SK-N-SH (cell line): Measurements from ENCODE around the gene FAM204A. TPM values are rescaled to one million over a fixed set of nuclear protein-coding genes. Genes with fewer than 3 reads are reported as not detected.

ENCODE experiments used
- CTCF ChIA-PET: fragments of 300-600, 350-600 bp; formaldehyde crosslinking; extraction: SDS; loops from one replicate; lab custom pipeline; 2021; lab: Yijun Ruan, JAX
- POLR2A ChIA-PET: fragments of 350-600 bp; sonication (Branson Sonifier 250); formaldehyde crosslinking; extraction: SDS; loops from one replicate; lab custom pipeline; 2020; ENCODE audit warnings: antibody characterized with exemption, inconsistent platforms; lab: Yijun Ruan, JAX
- DNase-seq: peaks from one replicate; pipeline ENCODE4 v3.0.0; 2012
- H2AFZ ChIP-seq: fragments of 200-600 bp; sonication (generic); 2 replicates; pipeline ENCODE4 v1.8.1; 2016; ENCODE audit warnings: antibody characterized with exemption, mild to moderate bottlenecking, low read depth
- H3F3A ChIP-seq: fragments of 200-600 bp; sonication (generic); replicated peaks from 2 replicates; pipeline ENCODE3; 2016; ENCODE audit warnings: antibody characterized with exemption, mild to moderate bottlenecking; ENCODE audit not compliant: insufficient read depth
- H3K27ac ChIP-seq, 2 experiments: fragments of 200-500 bp in 1 of 2; fragments of 200-600 bp in 1 of 2; sonication (Bioruptor generic) in 1 of 2; sonication (generic), shearing (Covaris generic) in 1 of 2; 2 replicates each; pipeline versions ENCODE4 v1.5.1 to v1.6.1; 2014 to 2016; ENCODE audit warnings: low read depth in 2 of 2, inconsistent platforms in 1 of 2, low read length in 1 of 2, mild to moderate bottlenecking in 1 of 2, mixed read lengths in 1 of 2
- H3K27me3 ChIP-seq: fragments of 200-600 bp; sonication (generic), shearing (Covaris generic); 2 replicates; pipeline ENCODE4 v1.6.1; 2016; ENCODE audit warnings: mixed run types; ENCODE audit not compliant: insufficient read depth
- H3K36me3 ChIP-seq, 2 experiments: fragments of 200-500 bp in 1 of 2; fragments of 200-600 bp in 1 of 2; sonication (Bioruptor generic) in 1 of 2; sonication (generic) in 1 of 2; replicated peaks in 1 of 2; 2 replicates each; pipeline versions ENCODE3 to v1.5.1; 2014 to 2016; ENCODE audit warnings: low read length in 1 of 2, mild to moderate bottlenecking in 1 of 2; ENCODE audit not compliant: insufficient read depth in 2 of 2, control insufficient read depth in 1 of 2
- H3K4me1 ChIP-seq, 2 experiments: fragments of 200-500 bp in 1 of 2; fragments of 200-600 bp in 1 of 2; sonication (Bioruptor generic) in 1 of 2; sonication (generic), shearing (Covaris generic) in 1 of 2; 2 replicates each; pipeline versions ENCODE4 v1.5.1 to v1.6.1; 2014 to 2016; ENCODE audit warnings: low read depth in 1 of 2, low read length in 1 of 2, mixed run types in 1 of 2; ENCODE audit not compliant: insufficient read depth in 2 of 2, control insufficient read depth in 1 of 2
- H3K4me2 ChIP-seq: fragments of 200-600 bp; sonication (generic), shearing (Covaris generic); 2 replicates; pipeline ENCODE4 v1.6.1; 2017; ENCODE audit warnings: mixed run types
- H3K4me3 ChIP-seq, 2 experiments: fragments of 200-500 bp in 1 of 2; fragments of 200-600 bp in 1 of 2; sonication (Bioruptor generic) in 1 of 2; sonication (generic), shearing (Covaris generic) in 1 of 2; 2 replicates each; pipeline versions ENCODE4 v1.5.1 to v1.8.1; 2014 to 2016; ENCODE audit warnings: low read depth in 2 of 2, inconsistent platforms in 1 of 2, low read length in 1 of 2, mild to moderate bottlenecking in 1 of 2, mixed read lengths in 1 of 2, moderate library complexity in 1 of 2
- H3K79me2 ChIP-seq: fragments of 200-600 bp; sonication (generic); 2 replicates; pipeline ENCODE4 v1.8.1; 2017; ENCODE audit warnings: mild to moderate bottlenecking; ENCODE audit not compliant: insufficient read depth
- H3K9ac ChIP-seq: fragments of 200-600 bp; sonication (generic); 2 replicates; pipeline ENCODE4 v1.6.1; 2017; ENCODE audit warnings: mixed run types
- H3K9me2 ChIP-seq: fragments of 200-600 bp; sonication (generic); 2 replicates; pipeline ENCODE4 v1.6.1; 2017; ENCODE audit warnings: mixed run types
- H3K9me3 ChIP-seq: fragments of 200-600 bp; sonication (generic); 2 replicates; pipeline ENCODE4 v1.6.1; 2017; ENCODE audit warnings: mixed run types, mild to moderate bottlenecking, moderate library complexity
- H4K20me1 ChIP-seq: fragments of 200-600 bp; sonication (generic); 2 replicates; pipeline ENCODE4 v1.6.1; 2017; ENCODE audit warnings: mild to moderate bottlenecking, mixed run types; ENCODE audit not compliant: insufficient read depth
- ELF1 ChIP-seq: IDR thresholded peaks from 2 replicates; pipeline ENCODE4 v1.4.0; 2012
- EP300 ChIP-seq, 2 experiments: IDR thresholded peaks; 2 replicates each; pipeline versions ENCODE4 v1.4.0 to v1.6.1; 2012; ENCODE audit warnings: borderline replicate concordance in 1 of 2, low read depth in 1 of 2, low read length in 1 of 2
- FOSL2 ChIP-seq: IDR thresholded peaks from 2 replicates; pipeline ENCODE4 v1.4.0; 2012; ENCODE audit warnings: low read depth, mild to moderate bottlenecking, moderate library complexity, borderline replicate concordance
- FOXJ3 ChIP-seq: sonication (generic); formaldehyde crosslinking; IDR thresholded peaks from 2 replicates; pipeline ENCODE4 v1.5.1; 2020; ENCODE audit warnings: mild to moderate bottlenecking, missing genetic modification reagents
- FOXM1 ChIP-seq: IDR thresholded peaks from 2 replicates; pipeline ENCODE4 v1.4.0; 2012; ENCODE audit warnings: low read depth, mild to moderate bottlenecking
- GATA2 ChIP-seq: sonication (generic); formaldehyde crosslinking; IDR thresholded peaks from 2 replicates; pipeline ENCODE4 v1.5.0; 2020; ENCODE audit warnings: mild to moderate bottlenecking, missing genetic modification reagents
- IRF3 ChIP-seq: fragments of 150-350 bp; IDR thresholded peaks from 2 replicates; pipeline ENCODE4 v1.6.1; 2016; ENCODE audit warnings: mild to moderate bottlenecking, low read depth, low read length
- JUND ChIP-seq: IDR thresholded peaks from 2 replicates; pipeline ENCODE4 v1.4.0; 2012
- MAX ChIP-seq: IDR thresholded peaks from 2 replicates; pipeline ENCODE4 v1.4.0; 2012; ENCODE audit warnings: low read depth
- MXI1 ChIP-seq: IDR thresholded peaks from 2 replicates; pipeline ENCODE4 v1.6.1; 2012; ENCODE audit warnings: mild to moderate bottlenecking, low read depth, low read length, improper control_type of control experiment
- NFIC ChIP-seq: IDR thresholded peaks from 2 replicates; pipeline ENCODE4 v1.4.0; 2012; ENCODE audit warnings: borderline replicate concordance
- PBX3 ChIP-seq: IDR thresholded peaks from 2 replicates; pipeline ENCODE4; 2012
- POLR2AphosphoS5 ChIP-seq: IDR thresholded peaks from 2 replicates; pipeline ENCODE4 v1.6.1; 2012; ENCODE audit warnings: low read depth, low read length
- RAD21 ChIP-seq: IDR thresholded peaks from 2 replicates; pipeline ENCODE4 v1.6.1; 2012; ENCODE audit warnings: mild to moderate bottlenecking, low read length
- RCOR1 ChIP-seq: fragments of 150-350 bp; IDR thresholded peaks from 2 replicates; pipeline ENCODE4 v1.6.1; 2017; ENCODE audit warnings: antibody characterized with exemption, low read length
- REST ChIP-seq: IDR thresholded peaks from 2 replicates; pipeline ENCODE4 v1.6.1; 2012; ENCODE audit warnings: mild to moderate bottlenecking, low read depth, low read length, moderate library complexity
- RFX5 ChIP-seq: IDR thresholded peaks from 2 replicates; pipeline ENCODE4 v1.6.1; 2012; ENCODE audit warnings: mild to moderate bottlenecking, improper control_type of control experiment, low read length
- SMC3 ChIP-seq: IDR thresholded peaks from 2 replicates; pipeline ENCODE4 v1.6.1; 2012; ENCODE audit warnings: low read depth, low read length, improper control_type of control experiment
- TEAD4 ChIP-seq: IDR thresholded peaks from 2 replicates; pipeline ENCODE4 v1.4.0; 2012; ENCODE audit warnings: mild to moderate bottlenecking, borderline replicate concordance; ENCODE audit not compliant: insufficient read depth
- USF2 ChIP-seq: fragments of 150-350 bp; IDR thresholded peaks from 2 replicates; pipeline ENCODE4 v1.6.1; 2017; ENCODE audit warnings: antibody characterized with exemption, low read length, low read depth, borderline replicate concordance
- YY1 ChIP-seq: IDR thresholded peaks from 2 replicates; pipeline ENCODE4 v1.4.0; 2012; ENCODE audit warnings: low read depth, mild to moderate bottlenecking
- WGBS: methylation state at CpG from one replicate; pipeline ENCODE4 v1.1.6; 2017; ENCODE audit warnings: low lambda C conversion rate; 5-methylcytosine and 5-hydroxymethylcytosine counted together
- polyA plus RNA-seq, 3 experiments: library from polyadenylated mRNA; depleted of rRNA; stranded (reverse); fragments of >200 nt; gene quantifications; 2 replicates each; pipeline ENCODE4 v1.2.3, GENCODE V29; 2012
- TF ChIP-seq, protein P1 (sequence below): fragments of 200-600 bp; sonication (generic); IDR thresholded peaks from 2 replicates; pipeline ENCODE4 v1.6.1; 2017; ENCODE audit warnings: antibody characterized with exemption, mild to moderate bottlenecking, moderate library complexity
- TF ChIP-seq, protein P2 (sequence below): IDR thresholded peaks from 2 replicates; pipeline ENCODE4 v1.4.0; 2012; ENCODE audit warnings: low read depth, borderline replicate concordance

The FAM204A gene
- polyA plus RNA-seq, 1 of the 3 experiments (the other 2 are of a cell fraction) = 10.8 TPM

DNA sequence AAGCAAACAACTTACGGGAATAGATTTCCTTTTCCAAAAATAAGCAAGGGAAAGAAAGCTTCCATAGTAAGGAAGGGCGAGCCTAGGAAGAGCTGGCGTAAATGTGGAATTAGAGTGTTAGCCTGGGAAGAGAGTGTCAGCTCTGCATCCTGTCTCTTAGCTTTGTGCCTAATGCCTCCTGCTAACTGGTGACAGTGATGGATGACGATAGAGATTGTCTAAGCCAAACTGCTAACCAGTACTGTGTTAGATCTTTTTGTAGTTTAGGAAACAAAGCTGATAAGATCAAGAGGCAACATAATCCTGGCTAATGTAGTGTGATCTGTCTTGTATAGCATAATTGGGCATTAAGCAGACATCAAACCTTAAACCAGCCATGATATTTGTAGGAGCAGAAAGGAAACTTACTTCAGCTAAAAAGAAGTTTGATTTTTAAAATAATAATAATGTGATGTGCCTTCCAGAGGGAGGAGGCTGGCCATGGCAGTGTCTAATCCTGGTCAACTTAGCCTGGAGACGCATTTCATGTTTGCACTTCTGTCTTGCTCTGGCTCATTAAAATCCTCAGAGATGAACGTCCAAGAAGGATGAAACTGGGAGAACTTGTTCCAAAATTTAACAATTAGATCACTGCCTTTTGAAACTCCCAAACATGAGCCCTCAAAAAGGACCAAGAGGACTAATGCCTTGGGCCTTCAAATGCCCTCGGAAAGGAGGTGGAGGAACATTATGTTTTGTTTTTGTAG is 85.1 kb downstream of the FAM204A start:
- no peaks in the 10 kb centered on the region for H3K9me3 ChIP-seq
- no peak overlapping the region for H3K4me3 ChIP-seq
- POLR2A ChIA-PET = interaction anchor here (0.6 to 0.7 kb wide), 2 partner anchors 19 to 59 kb away, joined by 3 to 4 read pairs; no protein-coding TSS in a partner anchor
- no peaks in the 10 kb centered on the region for H4K20me1 ChIP-seq
- no peaks in the 10 kb centered on the region; the same call in 1 of the 2 replicates for H3K27me3 ChIP-seq
- H3K4me1 ChIP-seq = peaks cover 0 to 22% of the 10 kb centered on the region in 2 experiments; a peak in 2 of 4 replicates
- 24% methylated on average over 7 of the region's 7 CpGs for WGBS
- CTCF ChIA-PET = interaction anchor here (0.8 to 2.3 kb wide), 8 partner anchors 8 to 761 kb away, joined by 3 to 9 read pairs (median 3); no protein-coding TSS in a partner anchor
- no peaks in the 10 kb centered on the region for H3F3A ChIP-seq
- no peak overlapping the region for H2AFZ ChIP-seq
- H3K36me3 ChIP-seq = no peaks in the 10 kb centered on the region
- H3K9me2 ChIP-seq = no peaks in the 10 kb centered on the region
- no peak overlapping the region for H3K9ac ChIP-seq
- no peaks in the 10 kb centered on the region for H3K79me2 ChIP-seq
- H3K27ac ChIP-seq = no peak overlapping the region
- DNase-seq = peak; percentile 42
- no peak overlapping the region for H3K4me2 ChIP-seq
- TF ChIP-seq ELF1 (no peak), FOSL2 (no peak), SMC3 (no peak), FOXJ3 (peak; percentile 58; the same call in 1 of the 2 replicates), IRF3 (no peak), RAD21 (no peak), RFX5 (no peak), PBX3 (peak; percentile 46), RCOR1 (peak; percentile 66; the same call in 1 of the 2 replicates), NFIC (no peak), POLR2AphosphoS5 (no peak), EP300 (IDR thresholded peaks at IDR 0.05; ENCODE audit: borderline replicate concordance in 1 of 2, low read depth in 1 of 2, low read length in 1 of 2) (peak in 1 of 2 experiments; percentile 88; a peak in 2 of 4 replicates), USF2 (no peak), REST (no peak), FOXM1 (no peak), JUND (no peak), GATA2 (peak; percentile 95), TEAD4 (no peak), MAX (no peak), MXI1 (no peak), YY1 (no peak)
- TF ChIP-seq, protein P1, sequence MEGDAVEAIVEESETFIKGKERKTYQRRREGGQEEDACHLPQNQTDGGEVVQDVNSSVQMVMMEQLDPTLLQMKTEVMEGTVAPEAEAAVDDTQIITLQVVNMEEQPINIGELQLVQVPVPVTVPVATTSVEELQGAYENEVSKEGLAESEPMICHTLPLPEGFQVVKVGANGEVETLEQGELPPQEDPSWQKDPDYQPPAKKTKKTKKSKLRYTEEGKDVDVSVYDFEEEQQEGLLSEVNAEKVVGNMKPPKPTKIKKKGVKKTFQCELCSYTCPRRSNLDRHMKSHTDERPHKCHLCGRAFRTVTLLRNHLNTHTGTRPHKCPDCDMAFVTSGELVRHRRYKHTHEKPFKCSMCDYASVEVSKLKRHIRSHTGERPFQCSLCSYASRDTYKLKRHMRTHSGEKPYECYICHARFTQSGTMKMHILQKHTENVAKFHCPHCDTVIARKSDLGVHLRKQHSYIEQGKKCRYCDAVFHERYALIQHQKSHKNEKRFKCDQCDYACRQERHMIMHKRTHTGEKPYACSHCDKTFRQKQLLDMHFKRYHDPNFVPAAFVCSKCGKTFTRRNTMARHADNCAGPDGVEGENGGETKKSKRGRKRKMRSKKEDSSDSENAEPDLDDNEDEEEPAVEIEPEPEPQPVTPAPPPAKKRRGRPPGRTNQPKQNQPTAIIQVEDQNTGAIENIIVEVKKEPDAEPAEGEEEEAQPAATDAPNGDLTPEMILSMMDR = no peak
- TF ChIP-seq, protein P2, sequence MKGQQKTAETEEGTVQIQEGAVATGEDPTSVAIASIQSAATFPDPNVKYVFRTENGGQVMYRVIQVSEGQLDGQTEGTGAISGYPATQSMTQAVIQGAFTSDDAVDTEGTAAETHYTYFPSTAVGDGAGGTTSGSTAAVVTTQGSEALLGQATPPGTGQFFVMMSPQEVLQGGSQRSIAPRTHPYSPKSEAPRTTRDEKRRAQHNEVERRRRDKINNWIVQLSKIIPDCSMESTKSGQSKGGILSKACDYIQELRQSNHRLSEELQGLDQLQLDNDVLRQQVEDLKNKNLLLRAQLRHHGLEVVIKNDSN = no peak
